GM18502 (cell line): ENCODE data around the gene GABBR1.

ENCODE experiments used
- ATAC-seq: cut with Tn5 transposase; IDR thresholded peaks from one replicate; pipeline ENCODE4 v1.9.1; 2021; ENCODE audit warnings: mild to moderate bottlenecking; ENCODE audit not compliant: unreplicated experiment, poor library complexity

Gene GABBR1

DNA sequence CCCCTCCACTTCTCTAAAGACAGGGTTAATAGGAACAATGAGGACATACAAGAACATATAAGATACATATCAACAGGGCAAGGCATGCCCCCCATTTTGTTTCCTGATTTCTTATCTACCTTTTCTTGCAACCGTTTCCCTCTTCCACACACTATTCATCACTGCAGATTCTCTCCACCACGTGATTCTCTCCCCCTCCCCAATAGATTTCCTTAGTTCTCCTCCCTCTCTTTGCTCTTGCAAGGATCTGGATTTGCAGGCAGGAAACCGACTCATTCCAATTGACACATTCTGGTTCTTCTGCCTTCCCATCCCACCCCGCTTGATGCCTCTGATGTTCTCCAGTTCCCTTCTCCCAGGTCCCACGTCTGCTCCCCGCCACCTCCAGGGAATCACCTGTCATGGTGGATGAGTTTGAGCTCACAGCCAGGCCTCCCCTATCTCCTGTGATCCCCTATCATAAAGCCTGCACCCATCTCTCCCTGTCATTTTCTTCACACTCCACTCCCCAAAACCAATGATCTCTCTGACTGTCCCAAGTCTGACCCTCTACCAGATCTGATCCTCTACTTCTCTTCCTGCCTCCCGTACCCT, 7.5 kb downstream of the GABBR1 start:
- ATAC-seq, result no peak

- no peak for ATAC-seq
These were observed 8.4 kb downstream of the GABBR1 start for GRCh38 chr6:29624520-29624961.

DNA sequence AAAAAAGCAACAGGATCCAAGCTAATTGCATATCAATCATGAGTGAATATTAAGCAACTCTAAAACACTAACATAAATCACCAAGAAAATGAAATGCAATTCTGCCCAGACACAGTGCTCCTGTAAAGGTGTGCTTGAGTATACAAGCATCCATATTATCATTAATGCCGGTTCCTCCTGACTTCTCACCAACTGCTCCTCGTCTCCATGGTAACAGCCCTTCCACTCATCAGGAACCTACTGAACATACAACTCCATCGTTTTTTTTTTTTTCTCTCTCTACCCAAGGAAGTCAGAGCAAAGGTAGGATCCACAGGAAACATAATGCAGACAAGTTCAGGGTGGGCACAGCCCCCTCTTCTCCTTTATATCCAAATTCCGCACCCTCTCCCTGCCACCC, 12.4 kb downstream of the GABBR1 start:
- no peak for ATAC-seq

DNA sequence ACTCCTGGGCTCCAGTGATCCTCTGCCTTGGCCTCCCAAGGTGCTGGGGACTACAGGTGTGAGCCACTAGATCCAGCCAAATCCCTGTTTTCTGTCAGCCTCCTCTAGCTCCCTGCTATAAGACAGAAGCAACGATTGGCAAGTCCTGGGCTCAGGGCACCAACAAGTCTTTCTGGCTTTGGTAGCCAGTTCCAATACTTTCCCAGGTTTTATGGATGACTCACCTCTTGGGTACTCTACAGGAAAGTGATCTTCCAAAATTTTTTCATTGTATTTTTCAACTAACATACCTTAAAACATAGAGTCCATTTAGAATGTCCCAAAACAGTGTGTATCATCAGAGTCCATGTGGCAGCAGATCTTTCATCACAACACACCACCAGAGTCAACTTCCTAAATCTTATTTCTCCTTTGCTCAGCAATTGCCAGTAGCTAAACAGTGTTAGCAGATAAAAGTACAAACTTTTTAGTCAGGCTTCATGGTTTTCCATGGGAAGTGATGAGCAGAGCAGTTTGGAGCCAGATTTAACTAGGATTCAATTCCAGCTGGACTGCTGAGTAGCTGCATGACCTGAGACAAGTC, 13.3 kb downstream of the GABBR1 start:
- ATAC-seq, result no peak

DNA sequence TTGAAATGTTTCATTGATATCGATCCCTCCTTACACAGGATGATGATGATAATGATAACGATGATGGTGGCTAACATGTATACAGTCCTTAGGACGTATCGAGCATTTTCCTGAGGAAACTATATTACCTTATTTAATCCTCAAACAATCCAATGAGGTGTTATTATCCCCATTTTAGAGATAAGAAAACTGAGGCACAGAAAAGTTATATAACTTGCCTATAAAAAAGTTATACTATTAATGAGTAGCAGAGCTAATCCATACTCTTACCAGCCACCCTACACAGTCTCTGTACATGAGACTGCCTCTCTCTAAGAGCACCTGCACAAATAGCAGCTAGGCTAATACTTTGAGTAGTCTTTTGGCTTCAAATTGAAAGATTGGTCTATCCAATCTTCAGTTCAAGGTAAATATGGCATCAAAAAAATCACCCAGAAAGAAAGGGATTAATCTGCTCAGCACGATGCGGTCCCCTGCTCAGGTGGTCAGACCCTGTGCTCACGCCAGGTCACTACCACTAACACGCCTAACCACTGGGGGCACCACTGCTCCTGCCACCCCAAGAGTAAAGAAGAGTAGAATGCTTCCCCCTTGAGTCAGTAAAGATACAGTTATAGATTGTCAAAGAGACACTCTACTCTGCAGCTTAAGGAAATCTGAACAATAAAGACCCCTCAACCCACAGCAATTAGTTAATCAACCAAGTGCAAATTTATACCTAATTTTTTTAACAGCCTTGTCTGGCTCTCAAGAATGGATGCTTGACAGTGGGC, 15.0 kb downstream of the GABBR1 start:
- ATAC-seq, result no peak

DNA sequence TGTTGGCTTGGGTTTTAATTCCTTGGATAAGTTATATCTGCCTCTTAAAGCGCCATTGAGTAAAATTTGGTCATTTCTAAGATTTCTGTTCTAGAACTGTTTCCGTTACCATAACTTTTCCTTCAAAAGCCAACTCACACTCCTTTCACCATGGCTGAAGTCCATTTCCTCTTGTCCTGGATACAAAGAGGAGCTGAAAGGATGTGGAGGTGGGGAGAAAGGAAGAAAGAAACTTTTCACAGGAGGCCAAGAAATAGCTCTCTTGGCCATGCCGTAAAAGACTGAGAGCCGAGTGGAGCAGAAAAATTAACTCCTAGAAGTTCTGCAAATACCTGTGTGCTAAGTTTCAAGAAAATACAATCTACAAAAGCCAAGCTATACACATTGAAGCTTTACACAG, 21.6 kb downstream of the GABBR1 start:
- no peak for ATAC-seq

DNA sequence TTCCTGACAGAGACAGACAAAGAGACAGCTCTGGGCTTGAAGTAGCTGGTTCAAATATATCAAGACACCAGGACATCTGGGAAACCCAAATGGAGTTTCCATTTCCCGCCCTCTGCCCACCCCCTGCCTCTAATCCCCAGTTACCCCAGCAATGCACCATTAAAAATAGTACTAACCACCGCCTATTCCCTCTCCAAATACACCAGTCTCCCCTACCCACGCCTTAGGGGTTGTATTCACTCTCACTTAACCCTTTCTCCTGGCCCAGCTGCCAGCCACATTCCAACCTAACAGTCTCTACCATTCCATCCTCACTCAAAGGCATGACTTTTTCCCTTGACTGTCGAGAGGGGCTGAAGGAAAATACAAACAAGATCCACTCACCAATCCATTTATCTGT, 22.4 kb downstream of the GABBR1 start:
- no peak for ATAC-seq

DNA sequence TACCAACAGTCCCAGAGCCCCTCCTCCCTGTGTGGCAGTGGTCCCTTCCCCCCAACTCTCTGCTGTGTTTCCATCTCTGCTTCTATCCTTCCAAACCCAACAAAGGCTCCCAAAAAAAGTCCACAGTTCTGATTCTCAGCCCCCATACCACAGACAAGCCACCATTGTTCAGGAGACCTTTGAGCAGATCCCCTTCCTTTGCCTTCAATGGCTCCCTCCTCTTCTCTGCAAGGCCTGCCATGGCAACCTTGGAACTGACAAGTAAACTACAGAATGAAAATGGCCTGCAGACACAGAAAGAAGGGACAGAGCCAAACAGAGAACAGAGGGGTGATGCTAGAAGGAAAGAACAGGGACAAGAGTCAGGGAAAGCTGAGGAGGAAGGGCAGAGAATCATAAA, 24.9 kb downstream of the GABBR1 start:
- ATAC-seq, result no peak

DNA sequence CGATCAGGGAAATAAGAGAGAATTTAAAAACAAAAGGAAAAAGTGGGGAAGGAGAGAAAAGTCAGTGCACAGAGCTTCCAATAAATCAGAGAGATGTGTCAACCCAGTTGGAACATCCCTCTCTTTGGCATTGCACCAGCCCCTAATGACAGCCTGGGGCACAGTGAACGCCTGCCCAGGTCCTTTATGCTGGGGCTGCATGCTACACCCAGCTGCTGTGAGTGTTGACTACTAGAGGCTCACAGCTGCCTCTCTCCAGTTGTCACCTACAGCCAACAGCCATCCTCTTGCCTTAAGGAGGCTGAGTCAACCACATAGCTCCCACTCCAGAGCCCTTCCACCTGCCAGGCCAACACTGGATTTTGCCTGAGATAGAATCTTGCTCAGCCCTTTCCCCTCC, 29.1 kb downstream of the GABBR1 start:
- ATAC-seq, result no peak

DNA sequence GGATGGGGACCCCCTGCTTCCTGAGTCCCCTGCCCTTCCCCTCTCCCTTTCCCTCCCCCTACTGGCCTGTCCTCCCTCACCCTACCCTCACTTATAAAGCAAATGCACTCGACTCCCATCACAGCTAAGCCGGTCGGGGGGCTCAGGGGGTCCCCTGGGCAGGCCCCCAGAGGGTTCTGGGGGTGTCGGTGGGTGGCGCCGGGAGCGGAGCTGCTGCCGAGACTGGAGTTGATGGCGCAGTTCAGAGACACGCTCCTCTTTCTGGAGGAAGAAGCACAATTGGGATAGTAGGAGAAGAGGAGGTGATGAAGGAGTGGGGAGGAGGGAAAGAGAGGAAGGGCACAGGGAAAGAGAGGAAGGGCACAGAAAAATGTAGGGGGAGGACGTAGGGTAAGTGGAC, 29.5 kb downstream of the GABBR1 start:
- no peak for ATAC-seq

DNA sequence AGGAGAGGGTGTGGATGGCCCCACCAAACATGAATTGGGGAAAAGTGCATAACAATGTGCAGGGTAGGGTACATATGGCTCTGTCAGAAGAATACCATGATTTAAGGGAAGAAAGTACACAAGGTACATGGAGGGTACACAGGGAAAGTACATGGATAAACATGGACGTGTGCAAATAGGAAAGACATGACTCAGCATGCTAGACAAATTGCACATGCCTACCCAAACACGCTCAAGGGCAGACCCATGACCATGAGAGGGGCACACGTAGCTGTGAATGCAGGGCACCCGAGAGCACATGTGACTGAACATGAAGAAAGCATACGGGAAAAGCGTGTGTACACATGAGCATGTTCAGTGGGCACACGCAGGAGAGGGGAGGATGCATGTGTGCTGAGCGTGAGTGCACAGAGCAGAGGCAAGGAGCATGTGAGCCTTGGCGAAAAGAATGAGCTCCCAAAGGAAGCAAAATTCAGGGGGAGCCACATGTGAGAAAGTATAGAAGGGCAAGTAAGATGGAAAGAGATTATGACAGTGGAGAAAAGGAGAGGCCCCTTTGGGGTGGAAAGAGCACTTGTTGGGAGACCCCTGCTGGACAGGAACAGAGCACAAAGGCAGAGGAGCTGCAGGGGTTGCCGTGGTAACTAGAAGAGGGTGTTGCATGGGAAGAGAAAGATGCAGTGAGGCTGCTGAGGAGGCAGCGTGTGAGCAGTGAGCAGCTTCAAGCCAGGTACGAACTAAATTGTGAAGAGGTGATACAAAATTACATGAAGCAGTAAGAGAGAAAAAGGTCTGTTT, 30.2 kb downstream of the GABBR1 start:
- ATAC-seq, result no peak

DNA sequence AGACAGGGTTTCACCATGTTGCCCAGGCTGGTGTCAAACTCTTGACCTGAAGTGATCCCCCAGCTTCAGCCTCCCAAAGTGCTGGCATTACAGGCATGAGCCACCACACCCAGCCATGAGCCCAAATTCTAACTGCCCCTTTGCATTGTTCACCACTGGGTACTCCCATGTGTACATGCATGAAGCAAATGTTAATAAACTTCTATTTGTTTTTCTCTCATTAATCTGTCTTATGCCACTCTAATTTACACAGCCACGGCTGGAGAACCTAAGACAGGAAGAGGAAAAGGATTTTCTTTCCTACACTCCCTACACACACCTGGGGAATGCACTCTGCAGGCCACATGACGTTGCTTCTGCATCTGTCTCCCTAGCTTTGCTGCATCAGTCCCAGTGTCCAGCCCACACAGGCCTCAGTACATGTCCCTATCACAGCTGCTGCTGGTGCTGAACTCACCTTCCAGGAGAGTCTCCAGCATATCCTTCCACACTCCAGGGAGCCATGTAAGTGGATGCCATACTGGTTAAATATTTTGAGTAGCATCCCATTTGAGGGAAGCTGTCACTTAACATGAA, 34.7 kb downstream of the GABBR1 start:
- ATAC-seq, result no peak

DNA sequence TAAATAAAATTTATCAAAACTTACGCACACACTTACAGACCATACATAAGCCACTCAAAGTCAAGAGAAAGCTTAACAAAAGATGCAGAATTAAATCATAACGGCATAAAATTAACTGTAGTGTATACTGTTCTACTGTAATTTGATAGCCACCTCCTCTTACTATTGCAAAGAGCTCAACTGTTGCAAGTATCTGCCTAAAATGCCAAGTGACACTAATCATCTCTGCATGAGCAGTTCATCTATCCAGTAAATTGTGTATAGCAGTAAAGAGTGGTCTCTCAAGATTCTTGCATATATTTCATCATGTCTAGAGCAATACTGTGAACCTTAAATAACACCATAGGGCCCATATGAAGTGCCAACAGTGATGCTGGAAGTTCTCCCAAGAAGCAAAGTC, 35.8 kb downstream of the GABBR1 start:
- ATAC-seq, result no peak

GRCh38 chr6:29596381-29596900, 36.5 kb downstream of the GABBR1 start:
- ATAC-seq, result no peak

GRCh38 chr6:29593199-29593855, 39.7 kb downstream of the GABBR1 start:
- ATAC-seq, result no peak

- ATAC-seq, result no peak
These were observed 41.3 kb downstream of the GABBR1 start for GRCh38 chr6:29591677-29592076.

DNA sequence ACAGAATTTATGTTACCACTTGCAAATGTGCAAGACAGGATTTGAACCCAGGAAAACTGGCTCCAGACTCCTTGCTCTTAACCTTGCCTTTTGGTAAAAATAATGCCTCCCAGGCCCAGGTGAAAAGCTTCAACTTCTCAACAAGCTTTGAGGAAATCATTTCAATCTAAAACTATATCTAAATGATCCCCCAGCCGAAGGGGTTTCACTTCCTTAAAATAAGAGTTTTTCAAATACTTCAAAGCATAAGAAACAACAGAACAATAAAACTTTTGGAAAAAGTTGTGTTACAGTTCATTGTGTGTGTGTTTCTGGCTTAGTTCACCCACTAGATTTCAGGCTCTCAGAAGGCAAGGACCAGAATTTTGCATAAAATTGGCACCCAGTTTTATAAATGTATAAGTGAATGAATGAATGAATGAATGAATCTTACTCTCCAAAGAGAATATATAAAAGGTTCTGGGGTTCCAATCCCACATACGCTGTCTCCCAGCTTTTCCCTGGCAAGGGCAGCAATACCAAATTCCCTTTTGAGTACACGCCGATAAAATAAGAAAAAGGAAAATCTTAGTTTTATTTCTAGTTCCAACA, 42.7 kb downstream of the GABBR1 start:
- no peak for ATAC-seq

DNA sequence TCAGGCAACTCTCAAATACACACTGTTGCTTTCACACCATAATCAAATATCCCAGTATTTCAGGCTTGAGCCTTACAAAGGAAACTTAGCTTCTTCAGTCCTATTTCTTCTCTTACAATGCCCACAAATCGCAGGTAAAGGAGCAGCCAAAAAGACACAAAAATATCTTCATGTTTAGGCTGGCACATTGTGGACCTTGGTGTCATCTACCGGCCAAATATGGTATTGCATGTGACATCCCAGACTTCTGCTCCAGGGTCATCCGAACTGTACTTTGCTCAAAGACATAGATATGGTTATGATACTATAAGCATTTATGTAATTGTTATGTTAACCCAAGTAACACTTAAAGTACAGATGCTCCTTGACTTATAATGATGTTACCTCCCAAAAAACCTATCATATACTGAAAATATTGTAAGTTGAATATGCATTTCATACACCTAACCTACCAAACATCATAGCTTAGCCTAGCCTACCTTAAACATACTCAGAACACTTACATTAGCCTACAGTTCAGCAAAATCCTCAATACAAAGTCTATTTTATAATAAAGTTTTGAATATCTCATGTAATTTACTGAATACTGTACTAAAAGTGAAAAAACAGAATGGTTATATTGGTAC, 43.4 kb downstream of the GABBR1 start:
- ATAC-seq, result peak; percentile 50

GRCh38 chr6:29584821-29585220, 48.2 kb downstream of the GABBR1 start, which contains the start of gene OR2H2:
OR2H2 (plus strand) TSS chr6:29585121; CDS start chr6:29587945, 2,824 bp downstream.
- ATAC-seq, result no peak
